ENCODE data around the gene SCN8A.
"Not testable (repeated sequence)": the region's sequence is repeated elsewhere in the genome, so short reads cannot be mapped to it uniquely, and the experiment has no call there.

Gene SCN8A

DNA sequence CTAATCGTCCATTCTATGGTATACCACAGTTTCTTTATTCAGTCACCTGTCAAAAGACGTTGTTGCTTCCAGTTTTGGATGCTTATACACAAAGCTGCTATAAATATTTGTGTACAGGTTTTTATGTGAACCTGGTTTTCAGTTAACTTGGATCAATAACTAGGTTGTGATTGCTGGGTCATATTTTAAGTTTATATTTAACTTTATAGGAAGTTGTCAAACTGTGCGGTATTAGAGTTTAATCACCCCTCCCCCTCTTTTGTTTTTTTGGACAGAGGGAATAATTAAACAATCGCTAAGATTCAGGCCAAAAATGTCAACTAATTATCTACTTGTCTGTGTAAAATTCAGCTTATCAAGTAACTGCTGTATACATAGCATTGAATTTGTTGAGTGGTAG is 34.3 kb downstream of the SCN8A start:
- DNase-seq (ENCODE audit: low spot score), result no peak

DNA sequence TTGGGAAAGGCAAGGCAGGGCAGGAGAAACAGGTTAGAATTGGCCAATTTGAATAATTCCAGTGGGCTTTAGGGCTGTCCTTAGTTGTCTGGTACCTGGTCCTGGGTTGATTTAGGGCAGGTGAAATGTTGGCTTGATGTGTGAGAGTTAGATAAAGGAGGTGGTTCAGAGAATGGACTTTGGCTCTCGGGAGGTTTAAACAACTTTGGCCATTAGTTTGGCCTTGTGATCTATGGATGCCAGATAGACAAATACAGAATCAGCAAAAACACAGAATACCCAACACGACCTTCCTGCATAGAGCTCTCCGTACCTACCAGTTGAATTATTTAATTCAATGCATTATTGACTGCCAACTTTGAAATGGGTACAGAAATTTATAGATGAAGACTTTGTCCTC is 35.1 kb downstream of the SCN8A start:
- no peak for DNase-seq (ENCODE audit: low spot score)

- DNase-seq (ENCODE audit: low spot score), result no peak
Observed at GRCh38 chr12:51626629-51627028, 35.6 kb downstream of the SCN8A start.

DNA sequence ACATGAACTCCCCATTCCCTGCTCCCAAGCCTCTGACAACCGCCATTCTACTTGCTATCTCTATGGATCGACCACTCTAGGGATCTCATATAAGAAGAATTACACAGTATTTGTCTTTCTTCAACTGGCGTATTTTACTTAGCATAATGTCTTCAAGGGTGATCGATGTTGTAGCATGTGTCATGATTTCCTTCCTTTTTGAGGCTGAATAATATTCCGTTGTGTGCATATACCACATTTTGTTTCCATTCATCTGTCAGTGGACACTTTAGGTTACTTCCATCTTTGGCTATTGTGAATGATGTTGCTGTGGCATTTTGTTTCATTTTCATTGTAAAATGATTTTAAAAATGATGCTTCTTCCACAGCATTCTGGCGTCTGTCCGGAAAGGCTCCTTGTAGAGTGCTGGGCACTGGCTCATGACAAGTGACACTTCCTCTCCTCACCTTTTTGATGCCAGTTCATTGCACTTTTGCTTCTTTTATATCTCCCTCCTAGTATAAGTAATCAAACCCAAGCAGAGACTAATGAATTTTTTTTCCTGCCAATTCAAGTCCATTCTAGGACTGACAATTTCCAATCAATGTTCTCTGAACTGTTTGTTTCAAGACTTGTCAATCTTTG is 39.3 kb downstream of the SCN8A start:
- no peak for DNase-seq (ENCODE audit: low spot score)

- DNase-seq (ENCODE audit: low spot score), result no peak
Observed at GRCh38 chr12:51630986-51631385, 40.0 kb downstream of the SCN8A start.

GRCh38 chr12:51631591-51631990 is 40.6 kb downstream of the SCN8A start:
- DNase-seq (ENCODE audit: low spot score), result no peak

DNA sequence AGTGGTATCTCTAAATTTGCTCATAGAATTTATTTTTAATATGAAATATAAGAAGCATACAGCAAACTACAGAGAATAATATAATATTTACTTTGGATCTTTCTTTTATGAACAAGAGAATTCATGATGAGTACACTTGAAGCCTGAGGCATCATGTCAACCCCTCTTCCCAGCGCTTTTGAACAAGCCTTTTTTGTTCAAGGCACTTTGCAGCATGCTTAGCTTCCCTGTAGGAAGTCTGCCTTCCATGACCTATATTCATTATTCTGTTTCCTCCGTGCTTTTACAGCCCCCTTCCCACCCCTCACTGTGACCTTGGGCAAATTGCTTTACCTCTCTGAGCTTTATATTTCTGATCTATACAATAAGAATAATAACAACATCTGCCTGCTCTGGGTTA is 41.6 kb downstream of the SCN8A start:
- DNase-seq (ENCODE audit: low spot score), result no peak

GRCh38 chr12:51635346-51635745 is 44.3 kb downstream of the SCN8A start:
- DNase-seq (ENCODE audit: low spot score), result no peak

DNA sequence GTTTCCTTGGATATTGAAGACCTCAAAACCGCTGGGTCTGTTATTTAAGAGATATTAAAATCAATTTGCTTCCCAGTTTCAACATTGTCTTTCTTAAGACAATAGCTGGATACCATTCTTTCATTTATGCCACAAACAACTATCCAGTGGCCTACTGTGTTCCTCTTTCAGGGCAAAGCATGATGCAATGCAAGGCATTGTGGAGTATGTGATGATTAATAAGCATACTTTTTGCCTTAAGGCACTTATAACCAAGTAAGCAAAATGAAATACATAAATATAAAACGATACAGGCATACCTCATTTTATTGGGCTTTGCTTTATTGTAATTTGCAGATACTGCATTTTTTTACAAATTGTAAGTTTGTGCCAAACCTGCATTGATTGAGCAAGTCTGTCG is 45.5 kb downstream of the SCN8A start:
- DNase-seq (ENCODE audit: low spot score), result no peak

- DNase-seq (ENCODE audit: low spot score), result no peak
Observed at GRCh38 chr12:51636986-51637385, 46.0 kb downstream of the SCN8A start.

DNA sequence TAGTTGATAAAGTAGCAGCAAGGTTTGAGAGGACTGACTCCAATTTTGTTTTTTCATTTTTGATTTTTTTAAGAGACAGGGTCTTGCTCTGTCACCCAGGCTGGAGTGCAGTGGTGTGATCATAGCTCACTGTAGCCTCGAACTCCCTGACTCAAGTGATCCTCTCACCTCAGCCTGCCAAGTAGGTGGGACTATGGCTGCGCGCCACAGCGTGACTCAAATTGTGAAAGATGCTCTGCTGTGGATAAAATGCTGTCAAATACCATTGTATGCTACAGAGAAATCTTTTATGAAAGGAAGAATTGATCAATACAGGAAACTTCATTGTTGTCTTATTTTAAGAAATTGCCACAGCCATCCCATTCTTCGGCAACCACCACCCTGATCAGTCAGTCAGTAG is 48.3 kb downstream of the SCN8A start:
- DNase-seq (ENCODE audit: low spot score), result no peak

GRCh38 chr12:51642286-51642685 is 51.3 kb downstream of the SCN8A start:
- DNase-seq (ENCODE audit: low spot score), result no peak

- DNase-seq (ENCODE audit: low spot score), result no peak
Observed at GRCh38 chr12:51643951-51644350, 52.9 kb downstream of the SCN8A start.

DNA sequence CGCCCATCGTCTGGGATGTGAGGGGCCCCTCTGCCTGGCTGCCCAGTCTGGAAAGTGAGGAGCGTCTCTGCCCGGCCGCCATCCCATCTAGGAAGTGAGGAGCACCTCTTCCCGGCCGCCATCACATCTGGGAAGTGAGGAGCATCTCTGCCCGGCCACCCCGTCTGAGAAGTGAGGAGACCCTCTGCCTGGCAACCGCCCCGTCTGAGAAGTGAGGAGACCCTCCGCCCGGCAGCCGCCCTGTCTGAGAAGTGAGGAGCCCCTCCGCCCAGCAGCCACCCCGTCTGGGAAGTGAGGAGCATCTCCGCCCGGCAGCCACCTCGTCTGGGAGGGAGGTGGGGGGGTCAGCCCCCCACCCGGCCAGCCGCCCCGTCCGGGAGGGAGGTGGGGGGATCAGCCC is 53.7 kb downstream of the SCN8A start:
- not testable (repeated sequence) for DNase-seq (ENCODE audit: low spot score)

DNA sequence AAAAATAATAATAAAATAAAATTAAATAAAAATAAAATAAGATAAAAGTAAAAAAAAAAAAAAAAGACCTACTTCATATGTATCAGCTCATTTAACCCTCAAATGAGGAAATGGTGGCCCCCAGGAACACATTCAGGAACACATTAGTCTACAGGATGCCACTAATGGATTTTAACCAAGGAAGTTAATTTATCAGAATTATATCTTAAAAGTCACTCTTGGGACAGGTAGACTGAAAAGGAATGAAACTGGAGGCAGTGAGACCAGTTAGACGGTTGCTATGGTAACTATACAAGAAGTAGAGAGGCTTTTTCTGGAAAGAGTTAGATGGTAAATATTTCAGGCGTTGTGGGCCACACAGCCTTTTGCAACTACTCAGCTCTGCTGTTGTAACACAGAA is 54.9 kb downstream of the SCN8A start:
- DNase-seq (ENCODE audit: low spot score), result no peak

- DNase-seq (ENCODE audit: low spot score), result no peak
Observed at GRCh38 chr12:51647647-51648046, 56.6 kb downstream of the SCN8A start.

- DNase-seq (ENCODE audit: low spot score), result no peak
Observed at GRCh38 chr12:51653431-51653830, 62.4 kb downstream of the SCN8A start.

DNA sequence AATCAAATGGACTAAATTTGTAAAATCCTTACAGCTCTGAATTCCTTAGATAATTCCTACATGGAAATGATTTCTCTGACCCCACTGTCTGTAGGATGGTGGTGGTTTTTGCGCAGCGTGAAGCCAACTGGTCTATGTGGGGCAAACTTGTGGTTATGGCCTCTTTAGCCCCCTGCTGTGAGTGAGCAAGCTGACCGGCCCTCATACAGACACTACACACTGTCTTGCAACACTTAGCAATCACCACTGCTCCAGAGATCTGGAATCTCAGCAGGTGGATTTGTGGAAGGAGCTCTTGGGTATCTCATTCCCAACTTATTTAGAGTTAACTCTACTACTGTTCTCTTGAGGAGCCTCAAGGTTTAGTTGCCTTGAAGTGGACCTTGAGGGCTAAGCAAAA is 70.2 kb downstream of the SCN8A start:
- no peak for DNase-seq (ENCODE audit: low spot score)

GRCh38 chr12:51661836-51662235 is 70.8 kb downstream of the SCN8A start:
- DNase-seq (ENCODE audit: low spot score), result no peak

DNA sequence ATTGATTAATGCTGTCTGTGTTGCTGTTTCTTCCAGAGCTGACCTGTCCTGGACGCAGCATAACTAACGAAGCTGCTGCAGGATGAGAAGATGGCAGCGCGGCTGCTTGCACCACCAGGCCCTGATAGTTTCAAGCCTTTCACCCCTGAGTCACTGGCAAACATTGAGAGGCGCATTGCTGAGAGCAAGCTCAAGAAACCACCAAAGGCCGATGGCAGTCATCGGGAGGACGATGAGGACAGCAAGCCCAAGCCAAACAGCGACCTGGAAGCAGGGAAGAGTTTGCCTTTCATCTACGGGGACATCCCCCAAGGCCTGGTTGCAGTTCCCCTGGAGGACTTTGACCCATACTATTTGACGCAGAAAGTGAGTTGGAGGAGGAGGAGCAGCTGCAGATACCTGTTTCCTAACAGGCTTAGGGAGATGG is 71.7 kb downstream of the SCN8A start:
- no peak for DNase-seq (ENCODE audit: low spot score)

DNA sequence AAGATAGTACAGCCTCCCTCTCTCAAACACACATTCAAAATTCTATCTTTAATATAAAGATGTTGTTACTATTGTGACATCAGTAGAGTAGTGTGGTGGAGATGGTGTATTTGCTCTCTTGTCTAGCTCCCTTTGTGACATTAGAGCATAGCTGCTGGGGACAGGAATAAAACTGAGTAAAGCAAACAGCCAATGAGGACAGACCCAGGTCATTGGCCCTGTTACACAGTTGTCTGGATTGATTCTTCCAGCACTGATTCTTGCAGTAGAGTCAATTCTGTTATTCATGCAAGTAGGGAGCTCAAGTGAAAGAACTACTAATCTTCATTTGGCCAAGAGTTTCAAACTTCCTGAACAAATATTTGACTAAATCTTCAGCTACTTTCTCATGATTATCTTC is 72.4 kb downstream of the SCN8A start:
- no peak for DNase-seq (ENCODE audit: low spot score)

DNA sequence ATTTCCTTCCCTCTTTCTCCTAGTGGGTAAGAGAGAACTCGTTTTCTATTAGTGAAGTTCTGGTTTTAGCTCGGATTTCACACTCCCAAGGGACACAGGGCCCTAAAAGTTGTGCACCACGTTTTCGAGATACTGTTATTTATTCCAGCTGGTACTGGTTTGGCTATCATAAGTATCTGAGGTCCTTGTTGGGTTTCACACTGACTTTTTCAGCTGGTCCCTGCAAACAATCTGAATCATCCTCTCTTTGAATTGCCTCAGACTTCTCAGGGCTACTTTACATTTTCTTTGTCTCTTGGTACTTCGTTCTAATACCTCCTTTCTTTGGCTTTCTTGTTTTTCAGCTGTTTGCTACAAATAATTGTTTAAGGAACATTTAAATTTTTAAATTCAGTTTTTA is 75.7 kb downstream of the SCN8A start:
- no peak for DNase-seq (ENCODE audit: low spot score)

DNA sequence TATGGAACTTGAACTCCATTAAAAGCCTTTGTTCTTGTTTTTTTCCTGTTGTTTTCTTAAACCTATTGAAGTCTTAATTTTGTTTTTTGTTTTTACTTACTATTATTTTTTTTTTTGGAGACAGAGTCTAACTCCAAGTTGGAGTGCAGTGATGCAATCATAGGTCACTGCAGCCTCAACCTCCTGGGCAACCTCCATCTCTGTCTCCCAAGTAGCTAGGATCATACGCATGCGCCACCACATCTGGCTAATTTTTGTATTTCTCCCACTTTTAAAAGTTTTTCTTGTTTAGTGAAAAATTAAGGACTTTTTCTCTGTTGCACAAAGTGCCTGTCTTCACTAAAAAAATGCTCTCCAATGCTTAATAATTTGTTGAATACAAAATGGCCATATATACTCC is 76.2 kb downstream of the SCN8A start:
- no peak for DNase-seq (ENCODE audit: low spot score)

DNA sequence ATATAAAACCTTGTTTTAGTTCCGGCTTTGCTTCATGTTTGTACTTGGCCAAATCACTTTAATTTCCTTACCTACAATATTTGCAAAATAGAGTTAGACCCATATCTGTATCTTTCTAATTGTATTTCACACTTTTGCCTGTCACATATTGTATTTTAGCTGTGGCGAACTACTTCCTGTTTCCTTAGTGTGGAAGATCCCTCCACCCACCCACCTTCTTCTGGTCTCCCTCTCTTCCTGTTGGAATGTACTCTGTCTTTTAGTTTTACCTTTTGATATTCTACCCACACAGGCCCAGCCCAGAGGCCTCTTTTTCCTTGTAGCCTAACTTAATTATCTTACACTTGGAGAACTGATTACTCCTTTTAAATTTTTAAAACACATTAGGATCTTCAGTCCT is 78.2 kb downstream of the SCN8A start:
- DNase-seq (ENCODE audit: low spot score), result no peak

GRCh38 chr12:51669996-51670395 is 79.0 kb downstream of the SCN8A start:
- DNase-seq (ENCODE audit: low spot score), result no peak

Data from CD4-positive, alpha-beta T cell treated with Interleukin-15 for 4 hours (primary cell).